DOHH2 (cell line): ENCODE results near the gene ARRB1.

Experiments used
- EZH2phosphoT487 ChIP-seq: fragments of 200-600 bp; sonication (generic); IDR thresholded peaks from 2 replicates; pipeline ENCODE4 v1.6.1; 2017; ENCODE audit warnings: borderline replicate concordance, mild to moderate bottlenecking, antibody characterized with exemption, low read length, moderate library complexity, mixed read lengths
- TF ChIP-seq, protein P1 (sequence below): fragments of 200-600 bp; sonication (generic); IDR thresholded peaks from one replicate; pipeline ENCODE4 v1.5.1; 2014; ENCODE audit warnings: antibody characterized with exemption, mild to moderate bottlenecking, low read depth, low read length; ENCODE audit not compliant: poor library complexity, severe bottlenecking

DNA sequence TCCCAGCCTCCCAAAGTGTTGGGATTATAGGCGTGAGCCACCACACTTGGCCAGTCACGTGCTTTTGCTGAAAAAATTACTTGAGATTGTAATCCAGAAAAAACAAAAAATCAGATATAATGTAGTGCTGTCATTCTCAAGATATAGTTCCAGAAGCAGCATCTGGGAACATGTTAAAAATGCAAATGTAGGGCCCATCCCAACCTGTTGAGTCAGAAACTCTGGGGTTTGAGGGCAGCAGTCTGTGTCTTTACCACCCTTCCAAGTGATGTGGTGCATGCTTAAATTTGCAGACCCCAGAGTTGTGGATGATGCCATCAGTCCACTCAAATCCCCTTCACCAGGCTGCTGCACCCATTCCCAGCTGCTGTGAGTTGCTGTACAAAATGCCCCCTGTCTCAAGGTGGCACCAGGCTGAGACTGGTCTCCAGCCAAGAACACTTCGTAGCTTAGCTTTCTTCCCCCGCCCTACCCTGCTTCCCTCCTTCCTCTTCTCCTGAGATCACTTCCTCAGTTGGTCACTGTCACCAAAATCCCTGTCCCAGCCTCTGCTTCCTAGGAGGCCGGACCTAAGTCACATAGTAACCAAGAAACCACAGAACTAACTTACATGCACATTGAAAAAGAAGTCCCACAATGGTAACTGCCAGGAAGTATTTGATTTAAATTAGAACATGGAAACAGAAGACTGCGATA is 18.2 kb upstream of the ARRB1 start:
- TF ChIP-seq, protein P1, sequence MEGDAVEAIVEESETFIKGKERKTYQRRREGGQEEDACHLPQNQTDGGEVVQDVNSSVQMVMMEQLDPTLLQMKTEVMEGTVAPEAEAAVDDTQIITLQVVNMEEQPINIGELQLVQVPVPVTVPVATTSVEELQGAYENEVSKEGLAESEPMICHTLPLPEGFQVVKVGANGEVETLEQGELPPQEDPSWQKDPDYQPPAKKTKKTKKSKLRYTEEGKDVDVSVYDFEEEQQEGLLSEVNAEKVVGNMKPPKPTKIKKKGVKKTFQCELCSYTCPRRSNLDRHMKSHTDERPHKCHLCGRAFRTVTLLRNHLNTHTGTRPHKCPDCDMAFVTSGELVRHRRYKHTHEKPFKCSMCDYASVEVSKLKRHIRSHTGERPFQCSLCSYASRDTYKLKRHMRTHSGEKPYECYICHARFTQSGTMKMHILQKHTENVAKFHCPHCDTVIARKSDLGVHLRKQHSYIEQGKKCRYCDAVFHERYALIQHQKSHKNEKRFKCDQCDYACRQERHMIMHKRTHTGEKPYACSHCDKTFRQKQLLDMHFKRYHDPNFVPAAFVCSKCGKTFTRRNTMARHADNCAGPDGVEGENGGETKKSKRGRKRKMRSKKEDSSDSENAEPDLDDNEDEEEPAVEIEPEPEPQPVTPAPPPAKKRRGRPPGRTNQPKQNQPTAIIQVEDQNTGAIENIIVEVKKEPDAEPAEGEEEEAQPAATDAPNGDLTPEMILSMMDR = no peak
- TF ChIP-seq EZH2phosphoT487 = no peak
